GM12878 (cell line): ENCODE results near the gene SLC25A11. TPM values are rescaled to one million over a fixed set of nuclear protein-coding genes. Genes with fewer than 3 reads are reported as not detected.

Experiments
- ATAC-seq: fragments of 200-7000 bp; cut with Tn5 transposase; 3 replicates; pipeline ENCODE4 v1.9.1; 2020; ENCODE audit warnings: mild to moderate bottlenecking, moderate library complexity
- BruUV-seq: library from RNA; stranded (reverse); fragments of 400-500 nt; replicated peaks from 2 replicates; lab custom pipeline; 2021; lab: Mats Ljungman, UMichigan
- CTCF ChIA-PET: fragments of 300-600 bp; sonication (Branson Sonifier 250); formaldehyde crosslinking; extraction: SDS; loops from one replicate; lab custom pipeline; 2021; ENCODE audit warnings: inconsistent platforms; lab: Yijun Ruan, JAX
- POLR2A ChIA-PET: fragments of 350-600 bp; formaldehyde crosslinking; extraction: SDS; loops from one replicate; lab custom pipeline; 2021; ENCODE audit warnings: inconsistent platforms; lab: Charles Lee
- RAD21 ChIA-PET: fragments of 300-600 bp; sonication (Branson Sonifier 250); formaldehyde crosslinking; loops from one replicate; lab custom pipeline; 2023; ENCODE audit warnings: antibody characterized with exemption; ENCODE audit not compliant: unreplicated experiment; lab: Charles Lee
- SMC1A ChIA-PET: fragments of 300-600 bp; sonication (Branson Sonifier 250); formaldehyde crosslinking; loops from one replicate; lab custom pipeline; 2023; ENCODE audit not compliant: unreplicated experiment, uncharacterized antibody; lab: Charles Lee
- DNase-seq: peaks from one replicate; pipeline ENCODE4 v3.0.0-alpha.2; 2011; ENCODE audit warnings: low read depth, low spot score
- FAIRE-seq: peaks from 3 replicates; lab custom pipeline; 2011; peaks lifted over from hg19 to GRCh38; lab: Jason Lieb, UNC
- H2AFZ ChIP-seq: 2 replicates; pipeline ENCODE4 v1.6.0; 2011; ENCODE audit warnings: low read depth, low read length, control low read depth; ENCODE audit not compliant: control insufficient read depth
- H3K27ac ChIP-seq: 2 replicates; pipeline ENCODE4 v1.5.1; 2011; ENCODE audit warnings: control low read depth; ENCODE audit not compliant: control insufficient read depth, insufficient read depth
- H3K27me3 ChIP-seq, 2 experiments: replicated peaks in 1 of 2; 2 replicates each; pipeline versions ENCODE4 v1.6.0 to v1.6.1; 2011; ENCODE audit warnings: low read length in 1 of 2; ENCODE audit not compliant: control insufficient read depth in 2 of 2, insufficient read depth in 2 of 2
- H3K36me3 ChIP-seq, 2 experiments: 2 replicates each; pipeline ENCODE4 v1.5.1; 2011; ENCODE audit warnings: low read length in 1 of 2; ENCODE audit not compliant: control insufficient read depth in 2 of 2, insufficient read depth in 2 of 2
- H3K4me1 ChIP-seq: 2 replicates; pipeline ENCODE4 v1.6.1; 2011; ENCODE audit warnings: mild to moderate bottlenecking, low read length, moderate library complexity, mixed read lengths; ENCODE audit not compliant: control insufficient read depth, insufficient read depth
- H3K4me2 ChIP-seq: 2 replicates; pipeline ENCODE4 v1.6.0; 2011; ENCODE audit warnings: control low read depth; ENCODE audit not compliant: control insufficient read depth, insufficient read depth
- H3K4me3 ChIP-seq: fragments of 200-600 bp; sonication (generic); 2 replicates; pipeline ENCODE4 v1.5.1; 2016
- H3K79me2 ChIP-seq: 2 replicates; pipeline ENCODE4 v1.6.0; 2011; ENCODE audit warnings: low read length; ENCODE audit not compliant: control insufficient read depth, insufficient read depth
- H3K9ac ChIP-seq: 2 replicates; pipeline ENCODE4 v1.8.0; 2011; ENCODE audit warnings: low read length, control low read depth, mixed read lengths; ENCODE audit not compliant: control insufficient read depth, insufficient read depth
- H3K9me3 ChIP-seq: replicated peaks from 3 replicates; pipeline ENCODE4 v1.5.1; 2011; ENCODE audit warnings: mild to moderate bottlenecking, low read length; ENCODE audit not compliant: control insufficient read depth, insufficient read depth
- H4K20me1 ChIP-seq: 2 replicates; pipeline ENCODE4 v1.6.0; 2011; ENCODE audit not compliant: control insufficient read depth, insufficient read depth
- FOS ChIP-seq: IDR thresholded peaks from 3 replicates; pipeline ENCODE4 v1.6.1; 2011; ENCODE audit warnings: borderline replicate concordance; ENCODE audit not compliant: insufficient read length; ENCODE audit errors: extremely low read depth
- NFXL1 ChIP-seq: fragments of 450-650 bp; IDR thresholded peaks from 2 replicates; pipeline ENCODE4 v1.6.1; 2017; ENCODE audit warnings: antibody characterized with exemption, mild to moderate bottlenecking, borderline replicate concordance
- POU2F2 ChIP-seq: IDR thresholded peaks from 3 replicates; pipeline ENCODE4 v1.6.1; 2011; ENCODE audit warnings: low read depth, mild to moderate bottlenecking, low read length, borderline replicate concordance
- SMARCA5 ChIP-seq: fragments of 450-650 bp; IDR thresholded peaks from 2 replicates; pipeline ENCODE4 v1.6.1; 2017; ENCODE audit warnings: mild to moderate bottlenecking
- SRF ChIP-seq, 2 experiments: IDR thresholded peaks; 2 replicates each; pipeline ENCODE4 v1.6.1; 2011; ENCODE audit warnings: low read depth in 2 of 2, low read length in 2 of 2, mild to moderate bottlenecking in 1 of 2, moderate library complexity in 1 of 2
- TBL1XR1 ChIP-seq: IDR thresholded peaks from 2 replicates; pipeline ENCODE4 v1.6.1; 2012; ENCODE audit warnings: low read depth, low read length, improper control_type of control experiment
- YY1 ChIP-seq: IDR thresholded peaks from 2 replicates; pipeline ENCODE4 v1.6.1; 2011; ENCODE audit warnings: low read depth, mild to moderate bottlenecking, low read length
- WGBS: methylation state at CpG from one replicate; pipeline ENCODE4 v1.1.6; 2016; ENCODE audit warnings: low lambda C conversion rate; ENCODE audit not compliant: insufficient replicate concordance, insufficient coverage; ENCODE audit errors: missing lambda C conversion rate; 5-methylcytosine and 5-hydroxymethylcytosine counted together
- in situ Hi-C: fragments of 300-500 bp; cut with MboI; formaldehyde crosslinking; loops from 9 replicates; pipeline ENCODE4 v1.14.3; 2018; ENCODE audit warnings: mixed read lengths
- intact Hi-C: fragments of 100-400 bp; cut with micrococcal nuclease; formaldehyde crosslinking; loops from one replicate; pipeline ENCODE4 v1.14.2; 2022; ENCODE audit not compliant: unreplicated experiment
- polyA plus RNA-seq, 11 experiments: library from polyadenylated mRNA; depleted of rRNA in 4 of 11; unstranded in 6 of 11; stranded (reverse) in 5 of 11; fragments of >200 nt; fragmentation: Nextera tagmentation in 4 of 11; fragmentation: Illumina TruSeq in 1 of 11; extraction: Ambion mirVana in 4 of 11; extraction: Trizol in 1 of 11; gene quantifications; 1 replicate in 1 of 11; 2 replicates in 10 of 11; pipeline versions ENCODE4 v1.2.1 to v1.2.3, GENCODE V29; 2011 to 2016; ENCODE audit warnings: inconsistent platforms in 2 of 11, missing spikeins in 2 of 11, low read depth in 1 of 11
- total RNA-seq, 4 experiments: library from RNA; depleted of rRNA in 3 of 4; stranded (reverse); fragments of >200 nt in 3 of 4; fragmentation: Illumina TruSeq in 1 of 4; extraction: Trizol in 1 of 4; gene quantifications; 2 replicates each; pipeline versions ENCODE4 v1.2.1 to v1.2.3, GENCODE V29; 2013 to 2021
- TF ChIP-seq, protein P1 (sequence below): fragments of 450-650 bp; IDR thresholded peaks from 2 replicates; pipeline ENCODE4 v1.6.1; 2014; ENCODE audit warnings: mild to moderate bottlenecking

The SLC25A11 gene
- total and polyA plus RNA-seq, 10 of the 15 experiments (the other 5 are each of a cell fraction or from before 2014, with no cell fraction given) = 5.8 to 142 (median 65.0) TPM

DNA sequence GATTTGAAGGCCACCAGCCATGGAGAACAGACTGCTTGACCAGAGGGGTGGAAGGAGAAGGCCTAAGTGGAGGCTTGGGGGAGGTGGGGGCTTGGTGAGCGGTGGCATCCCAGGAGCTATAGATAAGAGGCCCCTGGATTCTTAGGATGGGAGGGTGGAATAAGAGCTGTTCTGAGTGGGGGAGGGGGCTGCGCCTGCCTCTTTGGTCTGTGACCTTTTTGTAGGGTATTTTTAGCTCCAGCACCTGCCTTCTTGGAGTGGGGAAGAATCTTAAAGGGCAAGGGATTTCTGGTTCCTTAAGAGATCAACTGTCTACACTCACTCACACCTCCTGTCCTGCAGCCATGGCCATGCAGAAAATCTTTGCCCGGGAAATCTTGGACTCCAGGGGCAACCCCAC lies 11.6 kb upstream of the SLC25A11 start:
- Histone ChIP-seq H3K9ac (peak overlapping the region; percentile 97; the same call in 1 of the 2 replicates), H3K27me3 (no peaks in the 10 kb centered on the region), H3K9me3 (no peaks in the 10 kb centered on the region), H3K36me3 (peaks cover 2 to 3% of the 10 kb centered on the region in 2 experiments; a peak in 3 of 4 replicates), H3K4me1 (peaks cover 17% of the 10 kb centered on the region), H3K4me2 (peak overlapping the region; percentile 93), H3K27ac (peak overlapping the region; percentile 85; the same call in 1 of the 2 replicates), H3K4me3 (no peak overlapping the region), H4K20me1 (peaks cover 4% of the 10 kb centered on the region; the same call in 1 of the 2 replicates), H2AFZ (no peak overlapping the region), H3K79me2 (peaks cover 33% of the 10 kb centered on the region)
- FAIRE-seq (no peak), DNase-seq (no peak), ATAC-seq (no peak)
- WGBS = 74% methylated on average over 3 of the region's 3 CpGs
- no peak for TF ChIP-seq NFXL1
- TF ChIP-seq, protein P1, sequence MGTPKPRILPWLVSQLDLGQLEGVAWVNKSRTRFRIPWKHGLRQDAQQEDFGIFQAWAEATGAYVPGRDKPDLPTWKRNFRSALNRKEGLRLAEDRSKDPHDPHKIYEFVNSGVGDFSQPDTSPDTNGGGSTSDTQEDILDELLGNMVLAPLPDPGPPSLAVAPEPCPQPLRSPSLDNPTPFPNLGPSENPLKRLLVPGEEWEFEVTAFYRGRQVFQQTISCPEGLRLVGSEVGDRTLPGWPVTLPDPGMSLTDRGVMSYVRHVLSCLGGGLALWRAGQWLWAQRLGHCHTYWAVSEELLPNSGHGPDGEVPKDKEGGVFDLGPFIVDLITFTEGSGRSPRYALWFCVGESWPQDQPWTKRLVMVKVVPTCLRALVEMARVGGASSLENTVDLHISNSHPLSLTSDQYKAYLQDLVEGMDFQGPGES = no peak
- no peak for TF ChIP-seq FOS
- no peak for TF ChIP-seq SMARCA5
- TF ChIP-seq SRF (IDR thresholded peaks at IDR 0.05; ENCODE audit: low read depth in 2 of 2, low read length in 2 of 2) = no peak
- no peak for TF ChIP-seq TBL1XR1
- no peak for TF ChIP-seq YY1
- no peak for TF ChIP-seq POU2F2
- no TSS peak for BruUV-seq
- intact Hi-C loops (no loop called here), in situ Hi-C loops (no loop called here)
- ChIA-PET CTCF (interaction anchor here (1.2 to 3.4 kb wide), 6 partner anchors 11 to 386 kb away, joined by 3 to 23 read pairs (median 7); partner anchors contain the start of genes RNF167, SLC25A11 and SPAG7), SMC1A (interaction anchor here (1.0 to 3.4 kb wide), 3 partner anchors 10 to 15 kb away, joined by 3 to 24 read pairs (median 12); partner anchors contain the start of genes RNF167, SLC25A11 and SPAG7), RAD21 (interaction anchor here (2.0 to 9.8 kb wide), 2 partner anchors 11 to 14 kb away, joined by 7 to 73 read pairs; partner anchors contain the start of genes RNF167, SLC25A11 and SPAG7), POLR2A (interaction anchor here (0.7 to 17.5 kb wide), 6 partner anchors 8 to 332 kb away, joined by 3 to 272 read pairs (median 4); partner anchors contain the start of genes RNF167, SLC25A11 and SPAG7)
